ENCODE results near the gene SP7. TPM values are rescaled to one million over a fixed set of nuclear protein-coding genes. Genes with fewer than 3 reads are reported as not detected.

SP7 gene
- total RNA-seq, 1 experiment from 2014 or later = not detected

DNA sequence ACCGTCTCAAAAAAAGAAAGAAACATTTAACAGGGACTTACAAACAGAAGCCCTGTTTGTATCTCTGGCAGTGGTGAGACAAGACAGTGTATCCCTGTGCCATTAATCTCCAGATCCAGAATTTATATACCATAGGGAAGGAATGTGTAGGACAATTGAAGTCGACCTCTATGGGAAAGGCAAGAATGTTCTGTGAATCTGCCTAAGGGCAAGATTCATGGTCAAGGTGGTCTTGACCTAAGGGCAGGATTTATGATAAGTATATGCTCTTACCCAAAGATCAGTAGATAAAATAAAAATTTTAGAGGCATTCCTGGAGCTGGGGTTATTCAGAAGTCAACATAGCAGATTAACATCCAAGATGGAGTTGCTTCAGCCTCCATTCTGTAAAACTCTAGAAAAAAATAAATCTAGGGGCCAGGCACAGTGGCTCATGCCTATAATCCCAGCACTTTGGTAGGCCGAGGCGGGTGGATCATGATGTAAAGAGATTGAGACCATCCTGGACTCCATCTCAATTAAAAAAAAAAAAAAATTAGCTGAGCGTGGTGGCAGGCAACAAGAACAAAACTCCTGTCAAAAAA is 22.8 kb upstream of the SP7 start:
- Histone ChIP-seq H4K91ac (ENCODE audit: insufficient read length, low read depth, low read length) (no peak overlapping the region), H3K14ac (ENCODE audit: insufficient read depth, low read length) (no peak overlapping the region), H3K27me3 (ENCODE audit: insufficient read depth, low read length) (no peaks in the 10 kb centered on the region), H2BK120ac (ENCODE audit: low read depth, low read length, poor library complexity, severe bottlenecking) (no peak overlapping the region), H2BK15ac (ENCODE audit: low read depth, low read length) (no peak overlapping the region), H3K79me1 (ENCODE audit: insufficient read depth, low read depth, low read length, poor library complexity, severe bottlenecking) (no peaks in the 10 kb centered on the region), H2AFZ (ENCODE audit: low read length) (no peak overlapping the region), H4K8ac (replicated peaks; ENCODE audit: insufficient read length, low read depth, low read length) (no peak overlapping the region), H2BK12ac (ENCODE audit: insufficient read length, low read depth, low read length) (no peak overlapping the region), H3K4me2 (ENCODE audit: insufficient read depth, insufficient read length, low read length) (no peak overlapping the region), H4K20me1 (ENCODE audit: control insufficient read depth, insufficient read depth, insufficient read length) (no peaks in the 10 kb centered on the region), H3K23ac (ENCODE audit: insufficient read length, low read depth, low read length) (no peak overlapping the region), H3K18ac (ENCODE audit: insufficient read length, low read depth, low read length) (no peak overlapping the region), H3K23me2 (ENCODE audit: insufficient read length, low read depth, low read length, poor library complexity, severe bottlenecking) (no peaks in the 10 kb centered on the region), H4K5ac (ENCODE audit: insufficient read length, low read depth, low read length) (no peak overlapping the region), H3K56ac (ENCODE audit: insufficient read length, low read depth, low read length) (no peak overlapping the region), H3K79me2 (ENCODE audit: insufficient read depth, low read length) (no peaks in the 10 kb centered on the region), H2BK5ac (ENCODE audit: insufficient read length, low read length) (no peak overlapping the region), H3K4ac (ENCODE audit: low read depth, low read length) (no peak overlapping the region), H3K27ac (ENCODE audit: insufficient read length, low read depth, low read length) (no peak overlapping the region), H3K9me3 (ENCODE audit: control insufficient read depth, low read depth, low read length) (no peaks in the 10 kb centered on the region), H2AK5ac (ENCODE audit: insufficient read length, low read length) (no peak overlapping the region), H3K4me1 (ENCODE audit: insufficient read depth, low read length) (no peaks in the 10 kb centered on the region), H2BK20ac (ENCODE audit: low read depth, low read length, poor library complexity, severe bottlenecking) (no peak overlapping the region), H3K9ac (ENCODE audit: extremely low read depth, insufficient read length, low read length) (no peak overlapping the region), H3T11ph (ENCODE audit: low read length) (no peak overlapping the region)
- Mint-ChIP-seq H3K36me3 (ENCODE audit: insufficient read depth in 1 of 3, low read depth in 3 of 3) (no peaks in the 10 kb centered on the region), H3K27ac (no peak overlapping the region; a peak in 1 of 7 replicates), H3K4me3 (no peak overlapping the region), H3K4me1 (no peaks in the 10 kb centered on the region), H3K27me3 (ENCODE audit: low read depth) (no peaks in the 10 kb centered on the region; the same call in 1 of the 2 replicates), H3K9me3 (no peaks in the 10 kb centered on the region)
- no CpG with 5 or more reads among the region's 5 CpGs for WGBS (ENCODE audit: extremely low coverage, insufficient read length, low lambda C conversion rate)
- no peak for DNase-seq
- TF ChIP-seq, protein P1, sequence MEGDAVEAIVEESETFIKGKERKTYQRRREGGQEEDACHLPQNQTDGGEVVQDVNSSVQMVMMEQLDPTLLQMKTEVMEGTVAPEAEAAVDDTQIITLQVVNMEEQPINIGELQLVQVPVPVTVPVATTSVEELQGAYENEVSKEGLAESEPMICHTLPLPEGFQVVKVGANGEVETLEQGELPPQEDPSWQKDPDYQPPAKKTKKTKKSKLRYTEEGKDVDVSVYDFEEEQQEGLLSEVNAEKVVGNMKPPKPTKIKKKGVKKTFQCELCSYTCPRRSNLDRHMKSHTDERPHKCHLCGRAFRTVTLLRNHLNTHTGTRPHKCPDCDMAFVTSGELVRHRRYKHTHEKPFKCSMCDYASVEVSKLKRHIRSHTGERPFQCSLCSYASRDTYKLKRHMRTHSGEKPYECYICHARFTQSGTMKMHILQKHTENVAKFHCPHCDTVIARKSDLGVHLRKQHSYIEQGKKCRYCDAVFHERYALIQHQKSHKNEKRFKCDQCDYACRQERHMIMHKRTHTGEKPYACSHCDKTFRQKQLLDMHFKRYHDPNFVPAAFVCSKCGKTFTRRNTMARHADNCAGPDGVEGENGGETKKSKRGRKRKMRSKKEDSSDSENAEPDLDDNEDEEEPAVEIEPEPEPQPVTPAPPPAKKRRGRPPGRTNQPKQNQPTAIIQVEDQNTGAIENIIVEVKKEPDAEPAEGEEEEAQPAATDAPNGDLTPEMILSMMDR (conservative IDR thresholded peaks at IDR 0.05) = no peak
